H9 (cell line): ENCODE data around the gene DBH. TPM values are rescaled to one million over a fixed set of nuclear protein-coding genes. Genes with fewer than 3 reads are reported as not detected.

Experiments
- DNase-seq: peaks from one replicate; pipeline ENCODE4 v3.0.0-alpha.2; 2017
- H2AFZ ChIP-seq: one replicate; pipeline ENCODE4 v1.6.1; 2013; ENCODE audit warnings: mild to moderate bottlenecking, low read length, control low read depth, moderate library complexity
- H2AK5ac ChIP-seq: 2 replicates; pipeline ENCODE4 v1.6.1; 2013; ENCODE audit warnings: low read length, control low read depth, mixed read lengths; ENCODE audit not compliant: insufficient read length
- H2BK120ac ChIP-seq: one replicate; pipeline ENCODE4 v1.6.1; 2013; ENCODE audit warnings: low read depth, mild to moderate bottlenecking, low read length, control low read depth, inconsistent platforms; ENCODE audit not compliant: poor library complexity, severe bottlenecking
- H2BK12ac ChIP-seq: 2 replicates; pipeline ENCODE4 v1.6.1; 2013; ENCODE audit warnings: low read length, control low read depth, mixed read lengths, low read depth; ENCODE audit not compliant: insufficient read length
- H2BK15ac ChIP-seq: 2 replicates; pipeline ENCODE4 v1.6.1; 2013; ENCODE audit warnings: low read depth, low read length, control low read depth
- H2BK20ac ChIP-seq: one replicate; pipeline ENCODE4 v1.6.1; 2013; ENCODE audit warnings: low read depth, mild to moderate bottlenecking, low read length, control low read depth, inconsistent platforms; ENCODE audit not compliant: poor library complexity, severe bottlenecking
- H2BK5ac ChIP-seq: 2 replicates; pipeline ENCODE4 v1.6.1; 2013; ENCODE audit warnings: low read length, control low read depth, mixed read lengths; ENCODE audit not compliant: insufficient read length
- H3K14ac ChIP-seq: 2 replicates; pipeline ENCODE4 v1.6.1; 2013; ENCODE audit warnings: low read length, control low read depth; ENCODE audit not compliant: insufficient read depth
- H3K18ac ChIP-seq: 2 replicates; pipeline ENCODE4 v1.6.1; 2013; ENCODE audit warnings: low read depth, mild to moderate bottlenecking, mixed read lengths, low read length, control low read depth; ENCODE audit not compliant: insufficient read length
- H3K23ac ChIP-seq: 2 replicates; pipeline ENCODE4 v1.6.1; 2013; ENCODE audit warnings: low read length, control low read depth, mixed read lengths, low read depth; ENCODE audit not compliant: insufficient read length
- H3K23me2 ChIP-seq: 2 replicates; pipeline ENCODE4 v1.6.1; 2013; ENCODE audit warnings: low read depth, mild to moderate bottlenecking, mixed read lengths, low read length, control low read depth; ENCODE audit not compliant: insufficient read length, poor library complexity, severe bottlenecking
- H3K27ac ChIP-seq: 2 replicates; pipeline ENCODE4 v1.5.1; 2013; ENCODE audit warnings: low read length, control low read depth, mixed read lengths, low read depth; ENCODE audit not compliant: insufficient read length
- H3K27me3 ChIP-seq: 2 replicates; pipeline ENCODE4 v1.6.1; 2013; ENCODE audit warnings: low read length, control low read depth, inconsistent platforms; ENCODE audit not compliant: insufficient read depth
- H3K4ac ChIP-seq: 2 replicates; pipeline ENCODE4 v1.6.1; 2013; ENCODE audit warnings: low read depth, mild to moderate bottlenecking, control low read depth, inconsistent platforms, low read length, moderate library complexity
- H3K4me1 ChIP-seq: 2 replicates; pipeline ENCODE4 v1.6.1; 2013; ENCODE audit warnings: low read length, control low read depth, inconsistent platforms; ENCODE audit not compliant: insufficient read depth
- H3K4me2 ChIP-seq: 2 replicates; pipeline ENCODE4 v1.6.1; 2013; ENCODE audit warnings: low read length, control low read depth, mixed read lengths; ENCODE audit not compliant: insufficient read length, insufficient read depth
- H3K56ac ChIP-seq: 2 replicates; pipeline ENCODE4 v1.6.1; 2013; ENCODE audit warnings: low read depth, mild to moderate bottlenecking, mixed read lengths, low read length, control low read depth; ENCODE audit not compliant: insufficient read length
- H3K79me1 ChIP-seq: 2 replicates; pipeline ENCODE4 v1.6.1; 2013; ENCODE audit warnings: low read depth, mild to moderate bottlenecking, moderate library complexity, low read length, control low read depth, inconsistent platforms; ENCODE audit not compliant: insufficient read depth, poor library complexity, severe bottlenecking
- H3K79me2 ChIP-seq: 2 replicates; pipeline ENCODE4 v1.6.1; 2013; ENCODE audit warnings: low read length, control low read depth, inconsistent platforms; ENCODE audit not compliant: insufficient read depth
- H3K9ac ChIP-seq: 2 replicates; pipeline ENCODE4 v1.6.1; 2013; ENCODE audit warnings: low read length, control low read depth, mixed read lengths; ENCODE audit not compliant: insufficient read length; ENCODE audit errors: extremely low read depth
- H3K9me3 ChIP-seq: one replicate; pipeline ENCODE4 v1.6.1; 2013; ENCODE audit warnings: low read depth, low read length, inconsistent platforms; ENCODE audit not compliant: control insufficient read depth
- H3T11ph ChIP-seq: one replicate; pipeline ENCODE4 v1.6.1; 2013; ENCODE audit warnings: mild to moderate bottlenecking, low read length, control low read depth, inconsistent platforms
- H4K20me1 ChIP-seq: one replicate; pipeline ENCODE4 v1.6.1; 2013; ENCODE audit not compliant: control insufficient read depth, insufficient read length, insufficient read depth
- H4K5ac ChIP-seq: 2 replicates; pipeline ENCODE4 v1.6.1; 2013; ENCODE audit warnings: low read depth, mild to moderate bottlenecking, mixed read lengths, low read length, control low read depth; ENCODE audit not compliant: insufficient read length
- H4K8ac ChIP-seq: replicated peaks from 2 replicates; pipeline ENCODE4 v1.6.1; 2013; ENCODE audit warnings: low read length, control low read depth, mixed read lengths, low read depth; ENCODE audit not compliant: insufficient read length
- H4K91ac ChIP-seq: 2 replicates; pipeline ENCODE4 v1.6.1; 2013; ENCODE audit warnings: low read depth, mild to moderate bottlenecking, moderate library complexity, mixed read lengths, low read length, control low read depth; ENCODE audit not compliant: insufficient read length
- H3K27ac Mint-ChIP-seq, 3 experiments: 2 replicates in 2 of 3; 3 replicates in 1 of 3; pipeline ENCODE4 v1.8.0; 2020 to 2021; ENCODE audit warnings: mixed read lengths in 3 of 3, mild to moderate bottlenecking in 1 of 3, moderate library complexity in 1 of 3
- H3K27me3 Mint-ChIP-seq: 2 replicates; pipeline ENCODE4 v1.8.0; 2021; ENCODE audit warnings: low read depth, mild to moderate bottlenecking, moderate library complexity, mixed read lengths
- H3K36me3 Mint-ChIP-seq, 3 experiments: 2 replicates in 2 of 3; 3 replicates in 1 of 3; pipeline ENCODE4 v1.8.0; 2020 to 2021; ENCODE audit warnings: low read depth in 3 of 3, mixed read lengths in 3 of 3; ENCODE audit not compliant: insufficient read depth in 1 of 3
- H3K4me1 Mint-ChIP-seq, 2 experiments: 2 replicates each; pipeline ENCODE4 v1.8.0; 2020; ENCODE audit warnings: mixed read lengths in 2 of 2
- H3K4me3 Mint-ChIP-seq, 2 experiments: 2 replicates in 1 of 2; 3 replicates in 1 of 2; pipeline ENCODE4 v1.8.0; 2020 to 2021; ENCODE audit warnings: mild to moderate bottlenecking in 2 of 2, mixed read lengths in 2 of 2, moderate library complexity in 1 of 2
- H3K9me3 Mint-ChIP-seq, 2 experiments: 2 replicates in 1 of 2; 3 replicates in 1 of 2; pipeline ENCODE4 v1.8.0; 2020; ENCODE audit warnings: mild to moderate bottlenecking in 2 of 2, mixed read lengths in 2 of 2, moderate library complexity in 1 of 2
- CTCF ChIP-seq: fragments of 200-600 bp; sonication (generic); conservative IDR thresholded peaks from 3 replicates; pipeline ENCODE4 v1.8.0; 2021; ENCODE audit warnings: antibody characterized with exemption, mild to moderate bottlenecking
- WGBS: extraction: QIAGEN DNeasy Blood & Tissue Kit; methylation state at CpG from one replicate; pipeline ENCODE4 v1.1.7; 2013; ENCODE audit warnings: missing lambda C conversion rate, low lambda C conversion rate, mixed read lengths; ENCODE audit not compliant: insufficient read length; ENCODE audit errors: extremely low coverage; 5-methylcytosine and 5-hydroxymethylcytosine counted together
- total RNA-seq: library from RNA; stranded (reverse); gene quantifications from 2 replicates; pipeline ENCODE4 v1.2.1, GENCODE V29; 2021

Gene DBH
- total RNA-seq, 1 experiment from 2014 or later, result not detected

DNA sequence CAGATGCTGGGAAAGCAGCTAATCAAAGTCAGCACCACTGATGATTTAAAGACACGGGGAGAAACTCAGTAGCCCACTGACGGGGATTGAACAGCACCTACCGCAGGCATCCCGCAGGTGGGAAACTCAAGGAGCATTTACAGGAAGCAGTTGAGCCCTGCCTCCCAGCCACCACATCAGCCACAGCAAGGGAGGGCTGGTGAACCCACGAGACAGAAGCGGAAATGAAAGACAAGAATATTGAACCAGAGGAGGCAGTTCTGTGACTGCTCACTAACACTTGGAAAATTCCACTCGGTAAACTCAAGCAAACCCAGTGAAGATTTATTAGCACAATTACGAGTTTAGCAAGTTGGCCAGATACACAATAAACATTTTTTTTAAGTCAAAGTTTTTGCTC, 16.4 kb upstream of the DBH start:
- H4K20me1 ChIP-seq, result no peaks in the 10 kb centered on the region
- H4K91ac ChIP-seq, result no peak overlapping the region
- no peak for TF ChIP-seq CTCF
- no peak overlapping the region for H3K23ac ChIP-seq
- H2BK5ac ChIP-seq, result no peak overlapping the region
- peaks cover 64% of the 10 kb centered on the region for H3K27me3 Mint-ChIP-seq
- no peaks in the 10 kb centered on the region for H3K23me2 ChIP-seq
- H4K5ac ChIP-seq, result no peak overlapping the region
- no peak overlapping the region for H2BK120ac ChIP-seq
- H3K4me2 ChIP-seq, result no peak overlapping the region
- H3K27me3 ChIP-seq, result no peaks in the 10 kb centered on the region; the same call in 1 of the 2 replicates
- no peak overlapping the region for H4K8ac ChIP-seq
- H2BK12ac ChIP-seq, result no peak overlapping the region
- H2BK20ac ChIP-seq, result no peak overlapping the region
- no peak overlapping the region for H3K4me3 Mint-ChIP-seq
- no peak overlapping the region for H3K18ac ChIP-seq
- no peaks in the 10 kb centered on the region for H3K79me1 ChIP-seq
- no peak for DNase-seq
- no peak overlapping the region for H3K27ac Mint-ChIP-seq
- WGBS, result no CpG with 5 or more reads among the region's 8 CpGs
- H3K14ac ChIP-seq, result no peak overlapping the region
- peaks cover 2% of the 10 kb centered on the region in 2 experiments; a peak in 3 of 5 replicates for H3K9me3 Mint-ChIP-seq
- no peak overlapping the region for H3K9ac ChIP-seq
- H2BK15ac ChIP-seq, result no peak overlapping the region
- H2AK5ac ChIP-seq, result no peak overlapping the region
- no peaks in the 10 kb centered on the region for H3K4me1 ChIP-seq
- H3K56ac ChIP-seq, result no peak overlapping the region
- H3K4ac ChIP-seq, result no peak overlapping the region
- no peaks in the 10 kb centered on the region for H3K9me3 ChIP-seq
- H3K36me3 Mint-ChIP-seq, result no peaks in the 10 kb centered on the region
- H3K27ac ChIP-seq, result no peak overlapping the region
- H3T11ph ChIP-seq, result no peak overlapping the region
- H3K4me1 Mint-ChIP-seq, result peaks cover 0 to 9% of the 10 kb centered on the region in 2 experiments; a peak in 3 of 4 replicates
- H3K79me2 ChIP-seq, result no peaks in the 10 kb centered on the region
- no peak overlapping the region for H2AFZ ChIP-seq
